SHP77 (cell line): ENCODE results near the gene RP9.

Source experiments
- DNase-seq, 2 experiments: peaks; one replicate each; lab custom pipeline; 2025; lab: John Stamatoyannopoulos, UW

Gene RP9

GRCh38 chr7:33062023-33062781, 47.0 kb downstream of the RP9 start, which contains the start of gene NT5C3A:
Gene NT5C3A (minus strand): TSS chr7:33062776. CDS start chr7:33062705, 71 bp downstream.
- DNase-seq, result peak; percentile 12 to 57

- no peak for DNase-seq
Observed at GRCh38 chr7:33061282-33061937, 47.8 kb downstream of the RP9 start.

- no peak for DNase-seq
Observed at GRCh38 chr7:33059635-33060034, 49.6 kb downstream of the RP9 start.

GRCh38 chr7:33055158-33055557, 54.0 kb downstream of the RP9 start:
- no peak for DNase-seq

GRCh38 chr7:33054261-33054964, 54.8 kb downstream of the RP9 start:
- DNase-seq, result no peak

GRCh38 chr7:33053721-33054120, 55.5 kb downstream of the RP9 start:
- DNase-seq, result no peak

GRCh38 chr7:33050535-33051318, 58.5 kb downstream of the RP9 start:
- DNase-seq, result peak; percentile 9 to 44

- DNase-seq, result no peak
Observed at GRCh38 chr7:33048704-33049103, 60.5 kb downstream of the RP9 start.

GRCh38 chr7:33048257-33048656, 60.9 kb downstream of the RP9 start:
- no peak for DNase-seq

GRCh38 chr7:33044986-33045385, 64.2 kb downstream of the RP9 start:
- DNase-seq, result no peak
